ENCODE measurements around the gene ALKBH7.

DNA sequence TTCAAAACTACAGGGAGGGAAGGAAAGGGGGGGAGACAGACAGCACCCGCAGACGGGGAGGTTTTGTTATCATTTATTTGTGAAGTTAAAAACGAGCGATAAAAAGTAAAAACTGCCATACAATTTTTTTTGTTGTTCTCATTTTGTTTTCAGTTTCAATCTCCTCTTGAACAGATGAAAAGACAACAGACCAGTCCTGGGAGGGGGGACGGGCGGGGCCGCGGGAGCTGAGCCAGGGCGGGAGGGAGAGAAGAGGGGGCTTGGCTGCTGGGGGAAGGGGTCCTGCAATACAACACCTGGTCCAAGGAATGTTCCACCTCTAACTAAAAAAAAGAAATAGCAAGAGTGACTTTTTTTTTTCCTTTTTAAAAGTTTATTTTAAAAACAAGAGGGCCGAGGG lies 40.7 kb downstream of the ALKBH7 start:
- TF ChIP-seq, protein P1, sequence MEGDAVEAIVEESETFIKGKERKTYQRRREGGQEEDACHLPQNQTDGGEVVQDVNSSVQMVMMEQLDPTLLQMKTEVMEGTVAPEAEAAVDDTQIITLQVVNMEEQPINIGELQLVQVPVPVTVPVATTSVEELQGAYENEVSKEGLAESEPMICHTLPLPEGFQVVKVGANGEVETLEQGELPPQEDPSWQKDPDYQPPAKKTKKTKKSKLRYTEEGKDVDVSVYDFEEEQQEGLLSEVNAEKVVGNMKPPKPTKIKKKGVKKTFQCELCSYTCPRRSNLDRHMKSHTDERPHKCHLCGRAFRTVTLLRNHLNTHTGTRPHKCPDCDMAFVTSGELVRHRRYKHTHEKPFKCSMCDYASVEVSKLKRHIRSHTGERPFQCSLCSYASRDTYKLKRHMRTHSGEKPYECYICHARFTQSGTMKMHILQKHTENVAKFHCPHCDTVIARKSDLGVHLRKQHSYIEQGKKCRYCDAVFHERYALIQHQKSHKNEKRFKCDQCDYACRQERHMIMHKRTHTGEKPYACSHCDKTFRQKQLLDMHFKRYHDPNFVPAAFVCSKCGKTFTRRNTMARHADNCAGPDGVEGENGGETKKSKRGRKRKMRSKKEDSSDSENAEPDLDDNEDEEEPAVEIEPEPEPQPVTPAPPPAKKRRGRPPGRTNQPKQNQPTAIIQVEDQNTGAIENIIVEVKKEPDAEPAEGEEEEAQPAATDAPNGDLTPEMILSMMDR (IDR thresholded peaks at IDR 0.05) = no peak
- TF ChIP-seq POLR2A (IDR thresholded peaks at IDR 0.05) (no peak), EP300 (IDR thresholded peaks at IDR 0.05) (no peak)
